Spleen (tissue), 7 donors: Measurements from ENCODE around the gene ZNF777.

Source experiments
- POLR2A ChIP-seq, 3 donors: fragments of 450-650 bp; IDR thresholded peaks; one replicate each; pipeline ENCODE4 v1.5.1; 2017; ENCODE audit warnings: antibody characterized with exemption in 3 of 3, mild to moderate bottlenecking in 1 of 3
- POLR2AphosphoS5 ChIP-seq, 3 donors: sonication (generic); formaldehyde crosslinking; IDR thresholded peaks; one replicate each; pipeline ENCODE4 v1.5.1; 2017; ENCODE audit warnings: antibody characterized with exemption in 3 of 3
- TF ChIP-seq, protein P1 (sequence below), 11 experiments: fragments of 200-600 bp in 7 of 11; fragments of 450-650 bp in 4 of 11; sonication (generic) in 4 of 11; IDR thresholded peaks in 8 of 11; conservative IDR thresholded peaks in 3 of 11; 1 replicate in 7 of 11; 2 replicates in 4 of 11; pipeline versions ENCODE4 v1.4.0 to v1.8.0; 2016 to 2021; ENCODE audit warnings: antibody characterized with exemption in 11 of 11, inconsistent platforms in 4 of 11, mild to moderate bottlenecking in 1 of 11
- donor health status: DM: no; HTN: no; CAD: no; lungs with moderate emphysema.
- donor health status: DM: no; HTN: no; CAD: no.
- donor health status: DM: no; HTN: no; CAD: no.

GRCh38 chr7:149433124-149433523 is 27.7 kb downstream of the ZNF777 start:
- TF ChIP-seq, protein P1, sequence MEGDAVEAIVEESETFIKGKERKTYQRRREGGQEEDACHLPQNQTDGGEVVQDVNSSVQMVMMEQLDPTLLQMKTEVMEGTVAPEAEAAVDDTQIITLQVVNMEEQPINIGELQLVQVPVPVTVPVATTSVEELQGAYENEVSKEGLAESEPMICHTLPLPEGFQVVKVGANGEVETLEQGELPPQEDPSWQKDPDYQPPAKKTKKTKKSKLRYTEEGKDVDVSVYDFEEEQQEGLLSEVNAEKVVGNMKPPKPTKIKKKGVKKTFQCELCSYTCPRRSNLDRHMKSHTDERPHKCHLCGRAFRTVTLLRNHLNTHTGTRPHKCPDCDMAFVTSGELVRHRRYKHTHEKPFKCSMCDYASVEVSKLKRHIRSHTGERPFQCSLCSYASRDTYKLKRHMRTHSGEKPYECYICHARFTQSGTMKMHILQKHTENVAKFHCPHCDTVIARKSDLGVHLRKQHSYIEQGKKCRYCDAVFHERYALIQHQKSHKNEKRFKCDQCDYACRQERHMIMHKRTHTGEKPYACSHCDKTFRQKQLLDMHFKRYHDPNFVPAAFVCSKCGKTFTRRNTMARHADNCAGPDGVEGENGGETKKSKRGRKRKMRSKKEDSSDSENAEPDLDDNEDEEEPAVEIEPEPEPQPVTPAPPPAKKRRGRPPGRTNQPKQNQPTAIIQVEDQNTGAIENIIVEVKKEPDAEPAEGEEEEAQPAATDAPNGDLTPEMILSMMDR (IDR thresholded peaks at IDR 0.05 in 8 of 11, conservative IDR thresholded peaks at IDR 0.05 in 3 of 11), result no peak
- no peak for TF ChIP-seq POLR2A (IDR thresholded peaks at IDR 0.05)
- TF ChIP-seq POLR2AphosphoS5 (IDR thresholded peaks at IDR 0.05), result no peak
